ENCODE data around the gene DYSF.

The DYSF gene

DNA sequence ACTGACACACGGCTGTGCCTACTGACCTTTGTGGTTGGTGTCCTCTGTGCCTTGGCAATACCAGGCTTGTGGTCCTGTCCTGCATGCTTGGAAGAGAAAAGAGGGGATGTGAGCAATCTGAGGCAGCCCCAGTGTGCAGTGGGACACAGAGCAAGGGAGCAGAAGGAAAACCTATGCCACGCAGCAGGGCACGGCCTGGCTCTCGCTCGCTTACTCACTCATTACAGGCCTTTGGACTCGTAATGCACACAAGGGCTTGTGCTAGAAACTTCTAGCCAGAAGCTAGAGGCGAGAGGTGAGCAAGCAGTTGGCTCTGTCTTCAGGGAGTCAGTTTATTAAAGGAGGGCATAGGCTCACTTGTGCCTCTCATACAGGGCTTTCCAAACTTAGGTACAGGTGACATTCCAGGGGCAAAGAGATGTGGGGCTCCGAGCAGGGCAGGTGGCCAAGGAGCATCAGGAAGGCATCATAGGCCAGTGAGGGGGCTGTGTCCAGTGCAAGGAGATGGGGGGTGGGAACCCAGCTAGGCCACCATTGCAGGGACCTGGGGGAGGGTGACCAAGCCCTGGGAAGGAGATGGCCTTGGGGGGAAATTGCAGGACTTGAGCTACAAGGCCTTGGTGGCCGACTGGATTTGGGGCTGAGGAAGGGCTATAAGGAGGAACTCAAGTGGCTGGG, 100.8 kb downstream of the DYSF start:
- Histone ChIP-seq H3K27me3 (replicated peaks in 2 of 5; ENCODE audit: control insufficient read depth in 4 of 5, insufficient read depth in 5 of 5, low read length in 4 of 5) (no peaks in the 10 kb centered on the region), H3K27ac (ENCODE audit: insufficient read depth in 1 of 2, low read depth in 1 of 2, low read length in 2 of 2, poor library complexity in 1 of 2, severe bottlenecking in 2 of 2) (no peak overlapping the region), H3K4me1 (ENCODE audit: control extremely low read depth in 1 of 4, control insufficient read depth in 4 of 4, insufficient read depth in 4 of 4, low read length in 3 of 4) (no peaks in the 10 kb centered on the region), H3K4me3 (ENCODE audit: control insufficient read depth in 1 of 7, extremely low read depth in 1 of 7, insufficient read depth in 4 of 7, low read depth in 2 of 7, low read length in 6 of 7) (no peak overlapping the region), H3K36me3 (ENCODE audit: control insufficient read depth in 4 of 4, insufficient read depth in 4 of 4, low read length in 3 of 4) (no peaks in the 10 kb centered on the region), H3K9me3 (ENCODE audit: control extremely low read depth in 1 of 5, control insufficient read depth in 4 of 5, insufficient read depth in 2 of 5, low read depth in 1 of 5, low read length in 4 of 5) (no peaks in the 10 kb centered on the region)
- ChIA-PET POLR2A (interaction anchor here (0.6 kb wide), 1 partner anchor 74 kb away, joined by 4 read pairs; no protein-coding TSS in a partner anchor), CTCF (interaction anchor here (1.7 kb wide), 1 partner anchor 8 kb away, joined by 5 read pairs; no protein-coding TSS in a partner anchor)
- DNase-seq, result no peak
- 96% methylated on average over 8 of the region's 9 CpGs for WGBS (ENCODE audit: insufficient coverage)

DNA sequence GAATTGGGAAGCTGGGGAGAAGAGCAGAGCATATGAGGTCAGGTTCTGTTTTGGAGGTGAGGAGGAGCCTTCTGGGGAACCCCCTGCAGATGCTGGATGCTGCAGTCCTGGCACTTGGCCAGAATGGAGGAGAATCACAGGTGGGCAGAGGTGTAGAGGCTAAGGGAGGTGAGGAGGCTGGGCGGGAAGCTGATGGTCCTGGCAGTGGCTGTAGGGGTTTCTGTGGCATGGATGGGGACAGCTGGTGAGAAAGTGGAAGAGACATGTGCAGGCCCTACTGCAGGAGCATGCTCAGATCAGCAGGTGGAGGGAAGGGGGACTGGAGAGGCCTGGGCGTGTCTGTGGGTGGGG, 101.3 kb downstream of the DYSF start:
- 88% methylated on average over 2 of the region's 2 CpGs for WGBS (ENCODE audit: insufficient coverage)
- no peak overlapping the region for H3K27ac ChIP-seq (ENCODE audit: insufficient read depth in 1 of 2, low read depth in 1 of 2, low read length in 2 of 2, poor library complexity in 1 of 2, severe bottlenecking in 2 of 2)
- H3K36me3 ChIP-seq (ENCODE audit: control insufficient read depth in 4 of 4, insufficient read depth in 4 of 4, low read length in 3 of 4), result no peaks in the 10 kb centered on the region
- H3K4me1 ChIP-seq (ENCODE audit: control extremely low read depth in 1 of 4, control insufficient read depth in 4 of 4, insufficient read depth in 4 of 4, low read length in 3 of 4), result no peaks in the 10 kb centered on the region
- ChIA-PET CTCF (interaction anchor here (1.1 to 1.7 kb wide), 2 partner anchors 9 to 10 kb away, joined by 3 to 5 read pairs; no protein-coding TSS in a partner anchor), POLR2A (interaction anchor here (0.6 kb wide), 1 partner anchor 73 kb away, joined by 4 read pairs; no protein-coding TSS in a partner anchor)
- H3K27me3 ChIP-seq (replicated peaks in 2 of 5; ENCODE audit: control insufficient read depth in 4 of 5, insufficient read depth in 5 of 5, low read length in 4 of 5), result no peaks in the 10 kb centered on the region
- DNase-seq, result no peak
- H3K9me3 ChIP-seq (ENCODE audit: control extremely low read depth in 1 of 5, control insufficient read depth in 4 of 5, insufficient read depth in 2 of 5, low read depth in 1 of 5, low read length in 4 of 5), result no peaks in the 10 kb centered on the region
- no peak overlapping the region for H3K4me3 ChIP-seq (ENCODE audit: control insufficient read depth in 1 of 7, extremely low read depth in 1 of 7, insufficient read depth in 4 of 7, low read depth in 2 of 7, low read length in 6 of 7)

DNA sequence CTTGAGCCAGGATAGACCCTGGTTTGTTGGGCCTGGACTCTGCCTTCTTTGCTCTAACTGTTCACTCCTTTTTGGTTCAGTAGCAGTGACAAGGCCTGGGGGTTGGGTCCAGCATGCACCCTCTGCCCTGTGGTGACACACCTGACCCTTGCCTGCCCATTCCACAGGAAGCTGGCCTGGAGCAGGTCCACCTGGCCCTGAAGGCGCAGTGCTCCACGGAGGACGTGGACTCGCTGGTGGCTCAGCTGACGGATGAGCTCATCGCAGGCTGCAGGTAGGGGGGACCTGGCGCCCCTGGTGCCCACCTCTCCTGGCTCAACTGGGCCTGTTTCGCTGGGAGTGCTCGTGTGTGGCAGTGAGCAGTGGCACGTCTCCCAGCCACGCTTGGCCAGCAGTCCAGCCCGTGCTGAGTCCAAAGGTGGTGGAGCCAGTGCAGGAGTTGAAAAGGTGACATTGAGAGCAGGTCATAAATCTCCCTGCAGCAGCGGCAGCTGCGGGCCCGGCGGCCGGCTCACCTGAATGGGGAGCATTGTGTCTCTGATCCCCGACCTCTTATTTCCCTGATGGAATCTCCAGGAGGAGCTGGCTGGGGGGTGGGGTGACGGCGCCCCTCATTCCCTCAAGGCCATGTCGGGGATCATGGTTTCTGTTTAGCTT, 102.6 kb downstream of the DYSF start:
- DNase-seq, result no peak
- ChIA-PET CTCF (interaction anchor here (1.1 to 1.7 kb wide), 3 partner anchors 10 to 16 kb away, joined by 3 to 5 read pairs (median 4); no protein-coding TSS in a partner anchor), POLR2A (no interaction called here)
- Histone ChIP-seq H3K4me3 (ENCODE audit: control insufficient read depth in 1 of 7, extremely low read depth in 1 of 7, insufficient read depth in 4 of 7, low read depth in 2 of 7, low read length in 6 of 7) (no peak overlapping the region), H3K27me3 (replicated peaks in 2 of 5; ENCODE audit: control insufficient read depth in 4 of 5, insufficient read depth in 5 of 5, low read length in 4 of 5) (no peaks in the 10 kb centered on the region), H3K9me3 (ENCODE audit: control extremely low read depth in 1 of 5, control insufficient read depth in 4 of 5, insufficient read depth in 2 of 5, low read depth in 1 of 5, low read length in 4 of 5) (no peaks in the 10 kb centered on the region), H3K27ac (ENCODE audit: insufficient read depth in 1 of 2, low read depth in 1 of 2, low read length in 2 of 2, poor library complexity in 1 of 2, severe bottlenecking in 2 of 2) (no peak overlapping the region), H3K36me3 (ENCODE audit: control insufficient read depth in 4 of 4, insufficient read depth in 4 of 4, low read length in 3 of 4) (no peaks in the 10 kb centered on the region), H3K4me1 (ENCODE audit: control extremely low read depth in 1 of 4, control insufficient read depth in 4 of 4, insufficient read depth in 4 of 4, low read length in 3 of 4) (no peaks in the 10 kb centered on the region)
- 98% methylated on average over 16 of the region's 21 CpGs for WGBS (ENCODE audit: insufficient coverage)

DNA sequence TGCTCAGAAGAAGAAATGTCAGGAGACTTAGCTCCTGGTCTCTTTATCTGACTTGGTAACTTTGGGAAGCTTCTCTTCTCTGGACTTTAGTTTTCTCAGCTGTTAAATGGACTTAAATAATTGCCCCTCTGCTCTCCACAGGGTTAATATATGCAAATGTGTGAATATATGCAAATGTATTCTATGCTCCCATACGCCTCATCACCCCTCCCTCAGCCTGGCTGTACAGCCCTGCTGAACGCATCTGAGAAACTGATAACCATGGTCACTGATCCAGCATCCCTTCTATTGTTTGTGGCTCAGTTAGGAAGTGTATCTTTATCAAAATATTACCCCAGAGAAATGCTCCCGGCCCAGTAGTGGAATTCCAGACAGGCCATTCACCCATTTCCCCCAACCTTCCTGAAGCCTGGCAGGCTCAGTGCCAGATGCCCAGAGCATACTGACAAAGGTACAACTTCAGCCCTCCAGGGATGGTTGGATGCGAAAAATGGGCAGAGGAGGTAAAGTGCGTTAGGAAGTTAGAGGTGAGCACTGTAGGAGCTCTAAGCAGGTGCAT, 103.4 kb downstream of the DYSF start:
- ChIA-PET POLR2A (no interaction called here), CTCF (interaction anchor here (0.9 to 1.3 kb wide), 2 partner anchors 10 to 16 kb away, joined by 3 to 4 read pairs; no protein-coding TSS in a partner anchor)
- no peaks in the 10 kb centered on the region for H3K4me1 ChIP-seq (ENCODE audit: control extremely low read depth in 1 of 4, control insufficient read depth in 4 of 4, insufficient read depth in 4 of 4, low read length in 3 of 4)
- H3K27me3 ChIP-seq (replicated peaks in 2 of 5; ENCODE audit: control insufficient read depth in 4 of 5, insufficient read depth in 5 of 5, low read length in 4 of 5), result no peaks in the 10 kb centered on the region
- H3K9me3 ChIP-seq (ENCODE audit: control extremely low read depth in 1 of 5, control insufficient read depth in 4 of 5, insufficient read depth in 2 of 5, low read depth in 1 of 5, low read length in 4 of 5), result no peaks in the 10 kb centered on the region
- no peak overlapping the region for H3K4me3 ChIP-seq (ENCODE audit: control insufficient read depth in 1 of 7, extremely low read depth in 1 of 7, insufficient read depth in 4 of 7, low read depth in 2 of 7, low read length in 6 of 7)
- no peaks in the 10 kb centered on the region for H3K36me3 ChIP-seq (ENCODE audit: control insufficient read depth in 4 of 4, insufficient read depth in 4 of 4, low read length in 3 of 4)
- DNase-seq, result no peak
- WGBS (ENCODE audit: insufficient coverage), result 90% methylated on average over 3 of the region's 5 CpGs
- H3K27ac ChIP-seq (ENCODE audit: insufficient read depth in 1 of 2, low read depth in 1 of 2, low read length in 2 of 2, poor library complexity in 1 of 2, severe bottlenecking in 2 of 2), result no peak overlapping the region

DNA sequence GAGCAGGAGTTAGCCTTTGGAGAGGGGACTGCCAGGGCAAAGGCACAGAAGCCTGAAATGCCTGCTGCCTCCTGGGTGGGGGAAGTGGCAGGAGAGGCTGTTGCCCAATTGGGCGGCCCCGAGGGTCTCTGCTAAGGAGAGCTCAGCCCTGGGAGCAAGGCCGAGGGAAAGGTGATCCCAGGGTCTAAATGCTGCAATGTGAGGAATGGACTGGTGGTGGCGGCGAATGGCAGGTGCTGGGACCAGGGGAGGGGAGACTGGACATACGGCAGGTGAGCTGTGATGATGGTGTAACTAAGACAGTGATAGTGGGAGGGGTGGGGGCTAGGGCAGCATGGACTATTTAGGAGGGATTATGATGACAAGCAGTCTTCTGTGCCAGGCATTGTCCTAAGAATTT, 104.0 kb downstream of the DYSF start:
- 95% methylated on average over 3 of the region's 6 CpGs for WGBS (ENCODE audit: insufficient coverage)
- H3K27ac ChIP-seq (ENCODE audit: insufficient read depth in 1 of 2, low read depth in 1 of 2, low read length in 2 of 2, poor library complexity in 1 of 2, severe bottlenecking in 2 of 2), result no peak overlapping the region
- no peaks in the 10 kb centered on the region for H3K36me3 ChIP-seq (ENCODE audit: control insufficient read depth in 4 of 4, insufficient read depth in 4 of 4, low read length in 3 of 4)
- H3K4me1 ChIP-seq (ENCODE audit: control extremely low read depth in 1 of 4, control insufficient read depth in 4 of 4, insufficient read depth in 4 of 4, low read length in 3 of 4), result no peaks in the 10 kb centered on the region
- no peaks in the 10 kb centered on the region for H3K27me3 ChIP-seq (replicated peaks in 2 of 5; ENCODE audit: control insufficient read depth in 4 of 5, insufficient read depth in 5 of 5, low read length in 4 of 5)
- ChIA-PET POLR2A (no interaction called here), CTCF (interaction anchor here (0.9 to 1.5 kb wide), 2 partner anchors 9 kb away, joined by 3 to 6 read pairs; no protein-coding TSS in a partner anchor)
- no peak overlapping the region for H3K4me3 ChIP-seq (ENCODE audit: control insufficient read depth in 1 of 7, extremely low read depth in 1 of 7, insufficient read depth in 4 of 7, low read depth in 2 of 7, low read length in 6 of 7)
- DNase-seq, result no peak
- H3K9me3 ChIP-seq (ENCODE audit: control extremely low read depth in 1 of 5, control insufficient read depth in 4 of 5, insufficient read depth in 2 of 5, low read depth in 1 of 5, low read length in 4 of 5), result no peaks in the 10 kb centered on the region

GRCh38 chr2:71558300-71559051, 105.1 kb downstream of the DYSF start:
- no peak overlapping the region for H3K27ac ChIP-seq (ENCODE audit: insufficient read depth in 1 of 2, low read depth in 1 of 2, low read length in 2 of 2, poor library complexity in 1 of 2, severe bottlenecking in 2 of 2)
- WGBS (ENCODE audit: insufficient coverage), result 96% methylated on average over 8 of the region's 10 CpGs
- no peak overlapping the region for H3K4me3 ChIP-seq (ENCODE audit: control insufficient read depth in 1 of 7, extremely low read depth in 1 of 7, insufficient read depth in 4 of 7, low read depth in 2 of 7, low read length in 6 of 7)
- no peak for DNase-seq
- no peaks in the 10 kb centered on the region for H3K27me3 ChIP-seq (replicated peaks in 2 of 5; ENCODE audit: control insufficient read depth in 4 of 5, insufficient read depth in 5 of 5, low read length in 4 of 5)
- no peaks in the 10 kb centered on the region for H3K36me3 ChIP-seq (ENCODE audit: control insufficient read depth in 4 of 4, insufficient read depth in 4 of 4, low read length in 3 of 4)
- no peaks in the 10 kb centered on the region for H3K4me1 ChIP-seq (ENCODE audit: control extremely low read depth in 1 of 4, control insufficient read depth in 4 of 4, insufficient read depth in 4 of 4, low read length in 3 of 4)
- no peaks in the 10 kb centered on the region for H3K9me3 ChIP-seq (ENCODE audit: control extremely low read depth in 1 of 5, control insufficient read depth in 4 of 5, insufficient read depth in 2 of 5, low read depth in 1 of 5, low read length in 4 of 5)
- POLR2A ChIA-PET, result no interaction called here
- CTCF ChIA-PET, result interaction anchor here (1.5 kb wide), 1 partner anchor 10 kb away, joined by 6 read pairs; no protein-coding TSS in a partner anchor

Data from common myeloid progenitor, CD34-positive (primary cell).